Measurements from ENCODE around the gene RARB. TPM values are rescaled to one million over a fixed set of nuclear protein-coding genes. Genes with fewer than 3 reads are reported as not detected.

The RARB gene
- total and polyA plus RNA-seq, 2 experiments from 2014 or later = 0.14 to 0.42 TPM

- TF ChIP-seq REST (IDR thresholded peaks at IDR 0.05; ENCODE audit: unreplicated experiment) = no peak
- no peak for TF ChIP-seq ZNF331 (CRISPR knock-in tag; IDR thresholded peaks at IDR 0.05; ENCODE audit: low read depth)
- no peak for TF ChIP-seq EZH2phosphoT487 (IDR thresholded peaks at IDR 0.05; ENCODE audit: unreplicated experiment)
- no peak for TF ChIP-seq EZH2 (IDR thresholded peaks at IDR 0.05; ENCODE audit: low read depth, unreplicated experiment)
- TF ChIP-seq, protein P1, sequence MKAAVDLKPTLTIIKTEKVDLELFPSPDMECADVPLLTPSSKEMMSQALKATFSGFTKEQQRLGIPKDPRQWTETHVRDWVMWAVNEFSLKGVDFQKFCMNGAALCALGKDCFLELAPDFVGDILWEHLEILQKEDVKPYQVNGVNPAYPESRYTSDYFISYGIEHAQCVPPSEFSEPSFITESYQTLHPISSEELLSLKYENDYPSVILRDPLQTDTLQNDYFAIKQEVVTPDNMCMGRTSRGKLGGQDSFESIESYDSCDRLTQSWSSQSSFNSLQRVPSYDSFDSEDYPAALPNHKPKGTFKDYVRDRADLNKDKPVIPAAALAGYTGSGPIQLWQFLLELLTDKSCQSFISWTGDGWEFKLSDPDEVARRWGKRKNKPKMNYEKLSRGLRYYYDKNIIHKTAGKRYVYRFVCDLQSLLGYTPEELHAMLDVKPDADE (IDR thresholded peaks at IDR 0.05) = no peak
- no peak for TF ChIP-seq CREB1 (CRISPR knock-in tag; IDR thresholded peaks at IDR 0.05; ENCODE audit: low read depth)
- no peak for TF ChIP-seq STAT1 (IDR thresholded peaks at IDR 0.05; ENCODE audit: unreplicated experiment)
Observed at GRCh38 chr3:25410703-25411102, 17.4 kb upstream of the RARB start (continued).

- no peaks in the 10 kb centered on the region for H4K20me1 ChIP-seq (replicated peaks; ENCODE audit: insufficient read depth)
- no peak overlapping the region for H3K27ac ChIP-seq (ENCODE audit: low read depth)
- H3K36me3 ChIP-seq (ENCODE audit: insufficient read depth) = no peaks in the 10 kb centered on the region
- Mint-ChIP-seq H3K27me3 (ENCODE audit: insufficient read depth, low read depth, poor library complexity) (no peaks in the 10 kb centered on the region), H3K4me1 (no peaks in the 10 kb centered on the region), H3K36me3 (ENCODE audit: low read depth) (peaks cover 12% of the 10 kb centered on the region), H3K4me3 (no peak overlapping the region), H3K27ac (no peak overlapping the region), H3K9me3 (peaks cover 14% of the 10 kb centered on the region)
- TF ChIP-seq, protein P1 (IDR thresholded peaks at IDR 0.05) = no peak
- TF ChIP-seq, protein P2, sequence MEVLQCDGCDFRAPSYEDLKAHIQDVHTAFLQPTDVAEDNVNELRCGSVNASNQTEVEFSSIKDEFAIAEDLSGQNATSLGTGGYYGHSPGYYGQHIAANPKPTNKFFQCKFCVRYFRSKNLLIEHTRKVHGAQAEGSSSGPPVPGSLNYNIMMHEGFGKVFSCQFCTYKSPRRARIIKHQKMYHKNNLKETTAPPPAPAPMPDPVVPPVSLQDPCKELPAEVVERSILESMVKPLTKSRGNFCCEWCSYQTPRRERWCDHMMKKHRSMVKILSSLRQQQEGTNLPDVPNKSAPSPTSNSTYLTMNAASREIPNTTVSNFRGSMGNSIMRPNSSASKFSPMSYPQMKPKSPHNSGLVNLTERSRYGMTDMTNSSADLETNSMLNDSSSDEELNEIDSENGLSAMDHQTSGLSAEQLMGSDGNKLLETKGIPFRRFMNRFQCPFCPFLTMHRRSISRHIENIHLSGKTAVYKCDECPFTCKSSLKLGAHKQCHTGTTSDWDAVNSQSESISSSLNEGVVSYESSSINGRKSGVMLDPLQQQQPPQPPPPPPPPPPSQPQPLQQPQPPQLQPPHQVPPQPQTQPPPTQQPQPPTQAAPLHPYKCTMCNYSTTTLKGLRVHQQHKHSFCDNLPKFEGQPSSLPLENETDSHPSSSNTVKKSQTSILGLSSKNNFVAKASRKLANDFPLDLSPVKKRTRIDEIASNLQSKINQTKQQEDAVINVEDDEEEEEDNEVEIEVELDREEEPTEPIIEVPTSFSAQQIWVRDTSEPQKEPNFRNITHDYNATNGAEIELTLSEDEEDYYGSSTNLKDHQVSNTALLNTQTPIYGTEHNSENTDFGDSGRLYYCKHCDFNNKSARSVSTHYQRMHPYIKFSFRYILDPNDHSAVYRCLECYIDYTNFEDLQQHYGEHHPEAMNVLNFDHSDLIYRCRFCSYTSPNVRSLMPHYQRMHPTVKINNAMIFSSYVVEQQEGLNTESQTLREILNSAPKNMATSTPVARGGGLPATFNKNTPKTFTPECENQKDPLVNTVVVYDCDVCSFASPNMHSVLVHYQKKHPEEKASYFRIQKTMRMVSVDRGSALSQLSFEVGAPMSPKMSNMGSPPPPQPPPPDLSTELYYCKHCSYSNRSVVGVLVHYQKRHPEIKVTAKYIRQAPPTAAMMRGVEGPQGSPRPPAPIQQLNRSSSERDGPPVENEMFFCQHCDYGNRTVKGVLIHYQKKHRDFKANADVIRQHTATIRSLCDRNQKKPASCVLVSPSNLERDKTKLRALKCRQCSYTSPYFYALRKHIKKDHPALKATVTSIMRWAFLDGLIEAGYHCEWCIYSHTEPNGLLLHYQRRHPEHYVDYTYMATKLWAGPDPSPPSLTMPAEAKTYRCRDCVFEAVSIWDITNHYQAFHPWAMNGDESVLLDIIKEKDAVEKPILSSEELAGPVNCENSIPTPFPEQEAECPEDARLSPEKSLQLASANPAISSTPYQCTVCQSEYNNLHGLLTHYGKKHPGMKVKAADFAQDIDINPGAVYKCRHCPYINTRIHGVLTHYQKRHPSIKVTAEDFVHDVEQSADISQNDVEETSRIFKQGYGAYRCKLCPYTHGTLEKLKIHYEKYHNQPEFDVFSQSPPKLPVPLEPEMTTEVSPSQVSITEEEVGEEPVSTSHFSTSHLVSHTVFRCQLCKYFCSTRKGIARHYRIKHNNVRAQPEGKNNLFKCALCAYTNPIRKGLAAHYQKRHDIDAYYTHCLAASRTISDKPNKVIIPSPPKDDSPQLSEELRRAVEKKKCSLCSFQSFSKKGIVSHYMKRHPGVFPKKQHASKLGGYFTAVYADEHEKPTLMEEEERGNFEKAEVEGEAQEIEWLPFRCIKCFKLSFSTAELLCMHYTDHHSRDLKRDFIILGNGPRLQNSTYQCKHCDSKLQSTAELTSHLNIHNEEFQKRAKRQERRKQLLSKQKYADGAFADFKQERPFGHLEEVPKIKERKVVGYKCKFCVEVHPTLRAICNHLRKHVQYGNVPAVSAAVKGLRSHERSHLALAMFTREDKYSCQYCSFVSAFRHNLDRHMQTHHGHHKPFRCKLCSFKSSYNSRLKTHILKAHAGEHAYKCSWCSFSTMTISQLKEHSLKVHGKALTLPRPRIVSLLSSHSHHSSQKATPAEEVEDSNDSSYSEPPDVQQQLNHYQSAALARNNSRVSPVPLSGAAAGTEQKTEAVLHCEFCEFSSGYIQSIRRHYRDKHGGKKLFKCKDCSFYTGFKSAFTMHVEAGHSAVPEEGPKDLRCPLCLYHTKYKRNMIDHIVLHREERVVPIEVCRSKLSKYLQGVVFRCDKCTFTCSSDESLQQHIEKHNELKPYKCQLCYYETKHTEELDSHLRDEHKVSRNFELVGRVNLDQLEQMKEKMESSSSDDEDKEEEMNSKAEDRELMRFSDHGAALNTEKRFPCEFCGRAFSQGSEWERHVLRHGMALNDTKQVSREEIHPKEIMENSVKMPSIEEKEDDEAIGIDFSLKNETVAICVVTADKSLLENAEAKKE (CRISPR knock-in tag; IDR thresholded peaks at IDR 0.05) = no peak
- TF ChIP-seq EZH2 (IDR thresholded peaks at IDR 0.05; ENCODE audit: low read depth, unreplicated experiment) = no peak
- no peak for TF ChIP-seq NANOG (IDR thresholded peaks at IDR 0.05; ENCODE audit: borderline replicate concordance)
- TF ChIP-seq CTCF (conservative IDR thresholded peaks at IDR 0.05; ENCODE audit: low read depth in 2 of 2) = no peak
- no peak for TF ChIP-seq EZH2phosphoT487 (IDR thresholded peaks at IDR 0.05; ENCODE audit: unreplicated experiment)
- TF ChIP-seq ZNF331 (CRISPR knock-in tag; IDR thresholded peaks at IDR 0.05; ENCODE audit: low read depth) = no peak
- TF ChIP-seq POLR2AphosphoS5 (IDR thresholded peaks at IDR 0.05; ENCODE audit: low read depth) = no peak
- no peaks in the 10 kb centered on the region for H3K27me3 ChIP-seq (ENCODE audit: insufficient read depth)
- no peak overlapping the region for H2AFZ ChIP-seq
- H3K4me2 ChIP-seq = no peak overlapping the region
- no peak overlapping the region for H3K4me3 ChIP-seq
- H3F3A ChIP-seq (replicated peaks; ENCODE audit: low read depth) = no peaks in the 10 kb centered on the region
- no peaks in the 10 kb centered on the region for H3K4me1 ChIP-seq (ENCODE audit: insufficient read depth)
- H3K9me2 ChIP-seq (ENCODE audit: insufficient read depth) = no peaks in the 10 kb centered on the region
- ATAC-seq (no peak), DNase-seq (ENCODE audit: low spot score) (no peak)
- no peaks in the 10 kb centered on the region for H3K79me2 ChIP-seq (replicated peaks; ENCODE audit: insufficient read depth)
Observed at GRCh38 chr3:25412269-25412668, 15.8 kb upstream of the RARB start.

All from GM23338 (cell line).